PC-3 (cell line): Measurements from ENCODE around the gene CXCL11. TPM values are rescaled to one million over a fixed set of nuclear protein-coding genes. Genes with fewer than 3 reads are reported as not detected.

ENCODE experiments used
- ATAC-seq: fragments of 200-7000 bp; cut with Tn5 transposase; 2 replicates; pipeline ENCODE4 v1.9.1; 2020; ENCODE audit warnings: mild to moderate bottlenecking, moderate library complexity
- BruUV-seq: library from RNA; stranded (reverse); fragments of 400-500 nt; replicated peaks from 2 replicates; lab custom pipeline; 2021; lab: Mats Ljungman, UMichigan
- CTCF ChIA-PET: fragments of 300-600 bp; sonication (Branson Sonifier 250); formaldehyde crosslinking; loops from one replicate; lab custom pipeline; 2022; ENCODE audit warnings: antibody characterized with exemption; lab: Charles Lee
- POLR2A ChIA-PET: fragments of 300-600 bp; sonication (Branson Sonifier 250); formaldehyde crosslinking; loops from one replicate; lab custom pipeline; 2022; ENCODE audit warnings: antibody characterized with exemption; ENCODE audit not compliant: unreplicated experiment; lab: Charles Lee
- DNase-seq: peaks from one replicate; pipeline ENCODE4 v3.0.0-alpha.2; 2015
- H2AFZ ChIP-seq: fragments of 300-600 bp; sonication (generic); 2 replicates; pipeline ENCODE4 v1.6.0; 2016; ENCODE audit warnings: antibody characterized with exemption, low read length
- H3F3A ChIP-seq: fragments of 300-600 bp; sonication (generic); one replicate; pipeline ENCODE4 v1.6.0; 2017; ENCODE audit warnings: antibody characterized with exemption, low read length, control low read depth, mild to moderate bottlenecking; ENCODE audit not compliant: unreplicated experiment
- H3K27ac ChIP-seq: fragments of 300-600 bp; sonication (generic); 2 replicates; pipeline ENCODE4 v1.5.1; 2016; ENCODE audit warnings: mild to moderate bottlenecking, low read length
- H3K27me3 ChIP-seq: fragments of 300-600 bp; sonication (generic); 2 replicates; pipeline ENCODE4 v1.6.1; 2016; ENCODE audit warnings: low read length, mixed read lengths
- H3K36me3 ChIP-seq: fragments of 300-600 bp; sonication (generic); 2 replicates; pipeline ENCODE4 v1.6.1; 2016; ENCODE audit warnings: low read depth, mixed run types, low read length, mixed read lengths
- H3K4me1 ChIP-seq: fragments of 300-600 bp; sonication (generic); 2 replicates; pipeline ENCODE4 v1.5.1; 2016; ENCODE audit warnings: low read length; ENCODE audit not compliant: insufficient read depth
- H3K4me2 ChIP-seq: fragments of 300-600 bp; sonication (generic); 2 replicates; pipeline ENCODE4 v1.6.0; 2016; ENCODE audit warnings: low read length
- H3K4me3 ChIP-seq: fragments of 300-600 bp; sonication (generic); 2 replicates; pipeline ENCODE4 v1.5.1; 2016; ENCODE audit warnings: mild to moderate bottlenecking, low read length, mixed read lengths
- H3K79me2 ChIP-seq: fragments of 300-600 bp; sonication (generic); 2 replicates; pipeline ENCODE4 v1.6.1; 2017; ENCODE audit warnings: low read length, mixed read lengths
- H3K9ac ChIP-seq: fragments of 300-600 bp; sonication (generic); 2 replicates; pipeline ENCODE4 v1.6.0; 2016; ENCODE audit warnings: mild to moderate bottlenecking, low read length
- H3K9me2 ChIP-seq: fragments of 300-600 bp; sonication (generic); replicated peaks from 2 replicates; pipeline ENCODE4 v1.6.1; 2016; ENCODE audit warnings: mixed run types, low read length, mixed read lengths
- H3K9me3 ChIP-seq: fragments of 300-600 bp; sonication (generic); 2 replicates; pipeline ENCODE4 v1.6.1; 2016; ENCODE audit warnings: low read length, mixed read lengths
- H4K20me1 ChIP-seq: fragments of 300-600 bp; sonication (generic); 2 replicates; pipeline ENCODE4 v1.6.1; 2016; ENCODE audit warnings: low read length, mixed read lengths
- EZH2 ChIP-seq: fragments of 300-600 bp; sonication (generic); IDR thresholded peaks from one replicate; pipeline ENCODE4 v1.6.1; 2017; ENCODE audit warnings: antibody characterized with exemption, mild to moderate bottlenecking, low read length; ENCODE audit not compliant: unreplicated experiment
- EZH2phosphoT487 ChIP-seq: fragments of 300-600 bp; sonication (generic); IDR thresholded peaks from 2 replicates; pipeline ENCODE4 v1.6.1; 2018; ENCODE audit warnings: mild to moderate bottlenecking, antibody characterized with exemption, low read length, borderline replicate concordance
- intact Hi-C: fragments of 100-400 bp; cut with micrococcal nuclease; formaldehyde crosslinking; loops from 2 replicates; pipeline ENCODE4 v1.9.0; 2023
- total RNA-seq: library from RNA; depleted of rRNA; stranded (reverse); fragments of >200 nt; gene quantifications from 2 replicates; pipeline ENCODE4 v1.2.3, GENCODE V29; 2014
- TF ChIP-seq, protein P1 (sequence below): fragments of 300-600 bp; sonication (generic); conservative IDR thresholded peaks from 2 replicates; pipeline ENCODE4 v1.5.1; 2017; ENCODE audit warnings: antibody characterized with exemption, low read depth, mild to moderate bottlenecking, low read length

CXCL11 gene
- total RNA-seq, 1 experiment from 2014 or later, result not detected

DNA sequence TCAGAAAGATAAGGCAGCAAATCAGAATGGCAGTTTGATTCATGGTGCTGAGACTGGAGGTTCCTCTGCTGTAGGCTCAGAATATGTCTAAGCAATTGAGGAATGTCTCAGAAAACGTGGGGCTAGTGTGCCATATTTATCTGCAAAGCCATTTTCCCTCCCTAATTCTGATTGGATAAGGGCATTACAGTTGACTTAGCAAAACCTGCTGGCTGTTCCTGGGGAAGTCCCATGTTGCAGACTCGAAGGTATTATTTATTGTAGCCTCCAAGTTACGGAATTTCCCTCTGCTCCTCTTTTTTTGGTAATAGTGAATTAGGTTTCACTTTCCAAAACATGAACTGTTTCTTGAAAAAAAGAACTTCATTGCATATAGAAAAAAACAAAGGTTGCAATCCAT, 12.5 kb downstream of the CXCL11 start, which contains the start of gene CXCL10:
TSS of gene CXCL10 (minus strand) at position 109 of the 400 bp plus-strand sequence. CDS start at position 43, 66 bp downstream.
- CTCF ChIA-PET, result no interaction called here
- H3K27ac ChIP-seq, result no peak within 1 kb of the TSS
- no TSS peak for BruUV-seq

DNA sequence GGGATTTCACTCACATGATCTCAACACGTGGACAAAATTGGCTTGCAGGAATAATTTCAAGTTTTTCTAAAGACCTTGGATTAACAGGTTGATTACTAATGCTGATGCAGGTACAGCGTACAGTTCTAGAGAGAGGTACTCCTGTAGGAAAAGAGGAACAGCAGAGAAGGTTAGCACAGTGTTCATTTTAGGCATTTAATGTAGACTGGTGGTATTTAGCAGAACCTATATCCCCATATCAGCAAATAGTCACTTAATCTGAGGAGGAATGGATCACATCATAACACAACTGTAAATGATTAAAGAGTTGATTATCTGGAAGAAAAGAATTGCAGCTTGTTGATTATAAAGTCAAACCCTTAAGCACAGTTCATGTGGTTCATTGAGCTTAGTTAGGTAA, 13.2 kb downstream of the CXCL11 start:
- Histone ChIP-seq H3K9ac (no peak overlapping the region), H3K27ac (no peak overlapping the region), H3K4me3 (no peak overlapping the region), H3K9me2 (no peaks in the 10 kb centered on the region), H2AFZ (no peak overlapping the region), H3K79me2 (no peaks in the 10 kb centered on the region), H3K36me3 (no peaks in the 10 kb centered on the region), H3K9me3 (no peaks in the 10 kb centered on the region), H3F3A (no peaks in the 10 kb centered on the region), H3K4me2 (no peak overlapping the region), H3K4me1 (no peaks in the 10 kb centered on the region), H3K27me3 (no peaks in the 10 kb centered on the region), H4K20me1 (no peaks in the 10 kb centered on the region)
- ChIA-PET CTCF (no interaction called here), POLR2A (no interaction called here)
- BruUV-seq, result no TSS peak
- DNase-seq, result no peak
- TF ChIP-seq EZH2phosphoT487 (no peak), EZH2 (no peak)
- TF ChIP-seq, protein P1, sequence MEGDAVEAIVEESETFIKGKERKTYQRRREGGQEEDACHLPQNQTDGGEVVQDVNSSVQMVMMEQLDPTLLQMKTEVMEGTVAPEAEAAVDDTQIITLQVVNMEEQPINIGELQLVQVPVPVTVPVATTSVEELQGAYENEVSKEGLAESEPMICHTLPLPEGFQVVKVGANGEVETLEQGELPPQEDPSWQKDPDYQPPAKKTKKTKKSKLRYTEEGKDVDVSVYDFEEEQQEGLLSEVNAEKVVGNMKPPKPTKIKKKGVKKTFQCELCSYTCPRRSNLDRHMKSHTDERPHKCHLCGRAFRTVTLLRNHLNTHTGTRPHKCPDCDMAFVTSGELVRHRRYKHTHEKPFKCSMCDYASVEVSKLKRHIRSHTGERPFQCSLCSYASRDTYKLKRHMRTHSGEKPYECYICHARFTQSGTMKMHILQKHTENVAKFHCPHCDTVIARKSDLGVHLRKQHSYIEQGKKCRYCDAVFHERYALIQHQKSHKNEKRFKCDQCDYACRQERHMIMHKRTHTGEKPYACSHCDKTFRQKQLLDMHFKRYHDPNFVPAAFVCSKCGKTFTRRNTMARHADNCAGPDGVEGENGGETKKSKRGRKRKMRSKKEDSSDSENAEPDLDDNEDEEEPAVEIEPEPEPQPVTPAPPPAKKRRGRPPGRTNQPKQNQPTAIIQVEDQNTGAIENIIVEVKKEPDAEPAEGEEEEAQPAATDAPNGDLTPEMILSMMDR, result no peak
- intact Hi-C loops, result no loop called here
- no peak for ATAC-seq

More for the DNA sequence above, 12.5 kb downstream of the CXCL11 start, which contains the start of gene CXCL10:
- POLR2A ChIA-PET, result no interaction called here
- TF ChIP-seq EZH2 (no peak), EZH2phosphoT487 (no peak)
- TF ChIP-seq, protein P1, result no peak
- ATAC-seq (no peak), DNase-seq (no peak)
- H2AFZ ChIP-seq, result no peak within 1 kb of the TSS
- no peaks in the 10 kb centered on the region for H3F3A ChIP-seq
- no peaks in the 10 kb centered on the region for H3K27me3 ChIP-seq
- no peak within 1 kb of the TSS for H3K4me3 ChIP-seq
- no peaks in the 10 kb centered on the region for H3K79me2 ChIP-seq
- no peak within 1 kb of the TSS for H3K9ac ChIP-seq
- no peaks in the 10 kb centered on the region for H3K4me1 ChIP-seq
- intact Hi-C loops, result no loop called here
- H3K36me3 ChIP-seq, result no peaks in the 10 kb centered on the region
- H4K20me1 ChIP-seq, result no peaks in the 10 kb centered on the region
- no peaks in the 10 kb centered on the region for H3K9me3 ChIP-seq
- no peak within 1 kb of the TSS for H3K4me2 ChIP-seq
- H3K9me2 ChIP-seq, result no peaks in the 10 kb centered on the region

DNA sequence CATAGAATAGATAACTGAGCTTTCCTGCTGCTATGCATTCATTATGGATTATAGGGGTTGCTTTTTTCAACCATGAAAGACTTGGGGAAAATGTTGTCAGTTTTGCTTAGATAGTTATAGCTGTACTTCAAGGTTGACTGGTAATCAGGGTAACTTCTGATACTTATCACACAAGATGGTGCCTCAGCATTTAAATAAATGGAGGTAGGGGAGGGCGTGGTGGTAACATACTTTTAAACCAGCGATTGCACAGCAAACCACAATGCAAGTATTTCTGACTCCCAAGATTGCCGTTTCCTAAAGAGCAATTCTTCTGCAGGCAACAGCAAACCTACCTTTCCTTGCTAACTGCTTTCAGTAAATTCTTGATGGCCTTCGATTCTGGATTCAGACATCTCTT, 13.8 kb downstream of the CXCL11 start:
- no peaks in the 10 kb centered on the region for H4K20me1 ChIP-seq
- no peaks in the 10 kb centered on the region for H3K79me2 ChIP-seq
- H3K4me3 ChIP-seq, result no peak overlapping the region
- no peak overlapping the region for H3K4me2 ChIP-seq
- intact Hi-C loops, result no loop called here
- no peak overlapping the region for H3K9ac ChIP-seq
- H3K27me3 ChIP-seq, result no peaks in the 10 kb centered on the region
- H3K9me2 ChIP-seq, result no peaks in the 10 kb centered on the region
- H3K36me3 ChIP-seq, result no peaks in the 10 kb centered on the region
- ChIA-PET POLR2A (no interaction called here), CTCF (no interaction called here)
- no peak overlapping the region for H3K27ac ChIP-seq
- peaks cover 3% of the 10 kb centered on the region for H3K4me1 ChIP-seq
- no TSS peak for BruUV-seq
- no peak overlapping the region for H2AFZ ChIP-seq
- TF ChIP-seq EZH2 (no peak), EZH2phosphoT487 (no peak)
- TF ChIP-seq, protein P1, result no peak
- DNase-seq (no peak), ATAC-seq (no peak)
- H3F3A ChIP-seq, result no peaks in the 10 kb centered on the region
- no peaks in the 10 kb centered on the region for H3K9me3 ChIP-seq
